D721Med (cell line): ENCODE results near the gene ABHD6.
"Not testable (repeated sequence)": the region's sequence is repeated elsewhere in the genome, so short reads cannot be mapped to it uniquely, and the experiment has no call there.

Experiments used
- DNase-seq: peaks from one replicate; pipeline ENCODE4 v3.0.0; 2011; ENCODE audit warnings: low spot score; ENCODE audit not compliant: insufficient read length
- FAIRE-seq: peaks from 2 replicates; lab custom pipeline; 2011; peaks lifted over from hg19 to GRCh38; lab: Jason Lieb, UNC
- TF ChIP-seq, protein P1 (sequence below): IDR thresholded peaks from 2 replicates; pipeline ENCODE4 v1.5.1; 2012; ENCODE audit warnings: mild to moderate bottlenecking, control low read depth; ENCODE audit not compliant: insufficient read depth; ENCODE audit errors: missing control alignments

The ABHD6 gene

DNA sequence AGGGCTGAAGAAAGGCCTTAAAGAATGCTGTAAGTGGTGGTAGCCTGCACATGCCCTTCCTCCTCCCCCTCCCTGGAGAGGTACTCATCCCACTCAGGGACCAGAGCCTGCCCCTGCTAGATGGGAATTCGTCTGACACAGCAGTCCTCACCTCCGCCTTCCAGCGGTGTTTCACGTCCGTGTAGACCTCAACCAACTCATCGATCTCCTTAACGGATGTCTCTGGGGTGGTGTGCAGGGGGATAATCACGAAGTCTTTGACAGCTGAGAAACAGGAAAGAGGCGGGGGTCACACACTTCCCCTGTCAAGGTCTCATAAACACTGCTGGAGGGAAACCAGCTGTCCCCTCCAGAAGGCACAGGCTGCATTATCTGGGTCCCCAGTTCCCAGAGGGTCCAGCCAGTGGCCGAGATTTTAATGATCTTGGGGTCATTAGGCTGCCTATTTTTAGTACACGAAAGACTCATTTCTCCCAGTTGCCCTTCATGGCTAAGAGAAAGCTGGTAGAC lies 36.7 kb upstream of the ABHD6 start:
- no peak for FAIRE-seq

GRCh38 chr3:58201451-58201850 lies 36.1 kb upstream of the ABHD6 start:
- FAIRE-seq, DNase-seq: not testable (repeated sequence)

More for the DNA sequence above, 36.7 kb upstream of the ABHD6 start:
- no peak for DNase-seq
- TF ChIP-seq, protein P1, sequence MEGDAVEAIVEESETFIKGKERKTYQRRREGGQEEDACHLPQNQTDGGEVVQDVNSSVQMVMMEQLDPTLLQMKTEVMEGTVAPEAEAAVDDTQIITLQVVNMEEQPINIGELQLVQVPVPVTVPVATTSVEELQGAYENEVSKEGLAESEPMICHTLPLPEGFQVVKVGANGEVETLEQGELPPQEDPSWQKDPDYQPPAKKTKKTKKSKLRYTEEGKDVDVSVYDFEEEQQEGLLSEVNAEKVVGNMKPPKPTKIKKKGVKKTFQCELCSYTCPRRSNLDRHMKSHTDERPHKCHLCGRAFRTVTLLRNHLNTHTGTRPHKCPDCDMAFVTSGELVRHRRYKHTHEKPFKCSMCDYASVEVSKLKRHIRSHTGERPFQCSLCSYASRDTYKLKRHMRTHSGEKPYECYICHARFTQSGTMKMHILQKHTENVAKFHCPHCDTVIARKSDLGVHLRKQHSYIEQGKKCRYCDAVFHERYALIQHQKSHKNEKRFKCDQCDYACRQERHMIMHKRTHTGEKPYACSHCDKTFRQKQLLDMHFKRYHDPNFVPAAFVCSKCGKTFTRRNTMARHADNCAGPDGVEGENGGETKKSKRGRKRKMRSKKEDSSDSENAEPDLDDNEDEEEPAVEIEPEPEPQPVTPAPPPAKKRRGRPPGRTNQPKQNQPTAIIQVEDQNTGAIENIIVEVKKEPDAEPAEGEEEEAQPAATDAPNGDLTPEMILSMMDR, result no peak

DNA sequence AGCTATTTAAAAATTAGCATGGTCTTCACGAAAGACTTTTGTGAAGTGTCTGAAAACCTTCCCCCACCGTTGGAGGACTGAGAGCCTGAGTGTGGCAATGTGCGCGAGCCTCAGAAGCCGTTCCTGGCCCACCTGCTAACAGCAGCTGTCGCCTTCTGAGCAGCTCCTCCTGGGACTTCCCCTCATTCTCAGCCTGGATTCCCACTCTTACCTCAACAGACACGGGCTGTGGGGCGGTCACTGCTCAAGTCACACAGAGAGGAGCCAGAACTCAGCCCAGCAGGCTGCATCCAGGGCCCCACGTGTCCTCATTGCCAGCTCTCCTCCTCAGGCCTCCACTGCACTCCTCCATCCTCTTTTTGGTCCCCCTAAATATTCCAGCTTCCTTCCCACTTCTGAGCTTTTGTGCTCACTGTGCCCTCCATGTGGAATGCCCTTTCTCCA lies 34.7 kb upstream of the ABHD6 start:
- FAIRE-seq, result no peak
- TF ChIP-seq, protein P1, result no peak
- no peak for DNase-seq

- FAIRE-seq (no peak), DNase-seq (no peak)
- TF ChIP-seq, protein P1, result no peak
Measured at GRCh38 chr3:58203541-58203940, 34.1 kb upstream of the ABHD6 start.

DNA sequence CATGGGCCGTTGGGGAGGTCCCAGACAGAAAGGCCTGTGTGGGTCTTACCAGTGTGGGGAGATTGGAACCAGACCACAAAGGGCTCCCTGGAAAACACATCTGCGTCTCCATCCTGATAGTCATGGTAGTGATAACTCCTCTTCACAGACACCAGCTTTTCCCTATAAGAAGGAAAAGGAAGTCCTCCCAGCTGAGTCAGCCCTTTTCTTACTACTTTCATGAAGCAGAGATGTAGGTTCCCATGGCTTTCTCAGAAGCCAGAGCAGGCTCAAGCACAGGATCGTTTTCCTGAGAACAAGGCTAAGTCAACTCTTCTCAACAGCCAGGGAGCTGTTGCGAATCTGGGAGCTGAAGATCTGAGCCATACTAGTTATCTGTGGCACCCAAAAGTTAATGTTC lies 32.9 kb upstream of the ABHD6 start:
- TF ChIP-seq, protein P1, result no peak
- FAIRE-seq, result no peak

GRCh38 chr3:58205981-58206380 lies 31.6 kb upstream of the ABHD6 start:
- TF ChIP-seq, protein P1, result no peak
- DNase-seq, result no peak
- no peak for FAIRE-seq

More for the DNA sequence above, 32.9 kb upstream of the ABHD6 start:
- DNase-seq, result no peak

GRCh38 chr3:58206406-58207011 lies 31.1 kb upstream of the ABHD6 start:
- DNase-seq (no peak), FAIRE-seq (no peak)
- TF ChIP-seq, protein P1, result no peak
